Measurements from ENCODE around the gene GUCY2D.

Gene GUCY2D

DNA sequence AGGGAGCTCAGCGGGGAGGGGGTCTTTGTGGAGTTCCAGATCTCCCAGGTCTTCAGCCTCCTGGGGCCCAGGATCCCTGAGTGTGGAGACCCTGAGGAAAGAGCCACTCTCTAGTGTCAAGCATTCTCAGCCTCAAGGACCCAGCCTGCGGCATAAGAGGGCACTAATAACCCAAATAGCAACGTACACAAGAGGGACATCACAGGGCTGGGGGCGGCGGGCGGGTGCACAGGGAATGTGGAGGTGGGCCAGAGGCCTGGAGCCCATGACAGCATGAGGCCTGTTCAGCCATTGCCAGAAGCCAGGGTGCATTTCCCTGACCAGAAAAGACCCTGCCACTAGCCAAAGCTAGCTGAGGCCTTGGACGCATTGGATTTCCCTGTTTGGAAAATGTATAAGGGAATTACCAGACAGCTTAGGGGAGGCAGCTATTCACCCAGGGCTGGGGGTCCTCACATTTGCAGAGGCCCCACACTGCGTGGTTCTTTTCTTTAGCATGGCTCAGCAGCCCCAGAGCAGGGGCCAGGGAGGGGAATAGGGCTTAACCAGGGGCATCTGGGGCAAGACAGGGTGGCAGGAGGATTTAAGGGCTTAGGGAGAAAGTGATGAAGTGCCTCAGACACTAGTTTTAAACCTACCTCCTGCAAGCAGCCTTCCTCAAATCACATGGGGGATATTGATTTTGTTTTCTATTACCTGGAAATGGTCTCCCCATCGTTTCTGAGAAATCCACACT is 22.9 kb downstream of the GUCY2D start:
- TF ChIP-seq CTCF (conservative IDR thresholded peaks at IDR 0.05; ENCODE audit: low read length) = no peak
- no peak for DNase-seq (ENCODE audit: low read depth)
- no peak overlapping the region for H3K4me3 ChIP-seq (ENCODE audit: low read length)

DNA sequence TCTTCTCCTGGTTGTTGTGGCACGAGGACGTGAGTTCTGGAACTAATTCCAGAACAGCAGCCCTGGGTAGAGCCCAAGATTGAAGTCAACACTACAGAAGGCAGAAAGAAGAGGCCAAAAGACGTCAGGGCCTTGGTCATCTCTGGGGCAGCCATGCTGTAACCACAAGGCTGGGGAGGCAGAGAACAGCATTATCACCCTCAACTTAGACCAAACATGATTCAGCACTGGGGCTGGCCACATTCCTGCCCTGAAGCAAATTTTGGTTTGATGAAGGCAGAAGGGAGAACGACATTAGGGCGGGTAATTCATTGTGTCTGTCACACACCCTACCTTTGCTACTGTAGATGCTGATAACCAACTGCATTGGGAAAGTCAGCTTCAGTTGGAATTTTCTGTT is 26.7 kb downstream of the GUCY2D start:
- no peak overlapping the region for H3K4me3 ChIP-seq (ENCODE audit: low read length)
- TF ChIP-seq CTCF (conservative IDR thresholded peaks at IDR 0.05; ENCODE audit: low read length) = no peak
- DNase-seq (ENCODE audit: low read depth) = peak; percentile 23

DNA sequence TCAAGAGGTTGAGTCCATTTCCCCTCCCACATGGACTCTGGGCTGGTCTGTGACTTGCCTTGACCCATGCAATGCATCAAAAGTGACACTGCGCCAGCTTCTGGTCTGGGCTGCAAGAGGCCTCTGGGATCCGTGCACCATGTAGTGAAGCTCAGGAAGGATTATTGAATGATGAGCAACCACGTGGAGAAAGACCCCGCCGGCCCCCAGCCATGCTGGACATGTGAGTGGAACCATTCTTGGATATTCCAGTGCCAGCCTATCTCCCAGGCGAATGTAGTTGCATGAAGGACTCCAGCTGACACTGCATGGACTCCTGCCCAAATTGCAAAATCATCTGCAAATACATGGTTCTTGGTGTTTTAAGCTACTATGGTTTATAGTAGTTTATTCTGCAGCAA is 28.8 kb downstream of the GUCY2D start:
- TF ChIP-seq CTCF (conservative IDR thresholded peaks at IDR 0.05; ENCODE audit: low read length) = no peak
- no peak for DNase-seq (ENCODE audit: low read depth)
- no peak overlapping the region for H3K4me3 ChIP-seq (ENCODE audit: low read length)

DNA sequence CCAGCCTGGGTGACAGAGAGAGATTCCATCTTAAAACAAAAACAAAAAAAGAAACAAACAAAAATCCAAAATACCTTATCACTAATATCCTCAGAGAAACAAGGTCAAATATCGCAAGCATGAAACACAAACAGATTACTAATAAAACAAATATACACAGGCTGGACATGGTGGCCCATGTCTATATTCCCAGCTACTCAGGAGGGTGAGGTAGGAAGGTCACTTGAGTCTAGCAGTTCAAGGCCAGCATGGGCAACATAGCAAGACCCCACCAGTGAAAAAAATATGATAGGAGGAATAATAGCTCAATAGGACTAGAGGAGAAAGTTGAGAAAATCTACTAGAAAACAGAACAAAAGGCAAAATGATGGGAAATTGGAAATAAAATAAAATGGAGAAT is 29.5 kb downstream of the GUCY2D start:
- no peak overlapping the region for H3K4me3 ChIP-seq (ENCODE audit: low read length)
- no peak for TF ChIP-seq CTCF (conservative IDR thresholded peaks at IDR 0.05; ENCODE audit: low read length)
- no peak for DNase-seq (ENCODE audit: low read depth)

GRCh38 chr17:8032442-8032841 is 30.0 kb downstream of the GUCY2D start:
- H3K4me3 ChIP-seq (ENCODE audit: low read length) = no peak overlapping the region
- no peak for TF ChIP-seq CTCF (conservative IDR thresholded peaks at IDR 0.05; ENCODE audit: low read length)
- DNase-seq (ENCODE audit: low read depth) = no peak

- TF ChIP-seq CTCF (conservative IDR thresholded peaks at IDR 0.05; ENCODE audit: low read length) = no peak
- no peak for DNase-seq (ENCODE audit: low read depth)
- H3K4me3 ChIP-seq (ENCODE audit: low read length) = no peak within 1 kb of the TSS
Observed at GRCh38 chr17:8038954-8039610, 36.7 kb downstream of the GUCY2D start, which contains the start of gene ALOX15B. ALOX15B (plus strand) TSS chr17:8039059; CDS start chr17:8039156, 97 bp downstream.

DNA sequence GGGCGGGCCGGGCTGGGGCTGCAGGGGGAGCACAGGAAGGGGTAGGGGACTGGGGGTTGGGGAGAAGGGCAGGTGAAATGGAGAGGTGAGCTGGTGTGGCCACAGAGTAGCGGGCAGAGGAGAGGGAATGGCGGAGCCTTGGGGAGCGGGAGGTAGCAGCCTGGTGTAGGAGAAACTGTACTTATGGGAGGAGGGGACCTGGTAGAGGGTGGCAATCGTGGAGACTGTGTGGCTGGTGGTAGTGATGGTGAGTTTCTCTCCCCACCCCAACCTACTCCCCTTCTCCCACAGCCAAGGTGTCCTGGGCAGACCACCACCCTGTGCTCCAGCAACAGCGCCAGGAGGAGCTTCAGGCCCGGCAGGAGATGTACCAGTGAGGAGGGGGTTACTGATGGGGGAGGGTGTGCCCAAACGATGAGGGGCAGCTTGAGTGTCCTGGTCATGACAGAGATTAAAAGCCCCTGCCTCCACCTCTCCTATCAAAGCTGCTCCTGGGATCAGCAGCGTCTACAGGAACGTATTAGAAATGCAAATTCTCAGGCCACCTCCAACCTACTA is 37.3 kb downstream of the GUCY2D start:
- DNase-seq (ENCODE audit: low read depth) = no peak
- no peak for TF ChIP-seq CTCF (conservative IDR thresholded peaks at IDR 0.05; ENCODE audit: low read length)
- no peak overlapping the region for H3K4me3 ChIP-seq (ENCODE audit: low read length)
